Astrocyte of the hippocampus (primary cell): ENCODE measurements around the gene RILP.
A peak's percentile ranks its signal among the peaks of the same experiment; 100 is the strongest.

Experiments
- DNase-seq: peaks from one replicate; pipeline ENCODE4 v3.0.0; 2011; ENCODE audit warnings: low read depth, low spot score

RILP gene

DNA sequence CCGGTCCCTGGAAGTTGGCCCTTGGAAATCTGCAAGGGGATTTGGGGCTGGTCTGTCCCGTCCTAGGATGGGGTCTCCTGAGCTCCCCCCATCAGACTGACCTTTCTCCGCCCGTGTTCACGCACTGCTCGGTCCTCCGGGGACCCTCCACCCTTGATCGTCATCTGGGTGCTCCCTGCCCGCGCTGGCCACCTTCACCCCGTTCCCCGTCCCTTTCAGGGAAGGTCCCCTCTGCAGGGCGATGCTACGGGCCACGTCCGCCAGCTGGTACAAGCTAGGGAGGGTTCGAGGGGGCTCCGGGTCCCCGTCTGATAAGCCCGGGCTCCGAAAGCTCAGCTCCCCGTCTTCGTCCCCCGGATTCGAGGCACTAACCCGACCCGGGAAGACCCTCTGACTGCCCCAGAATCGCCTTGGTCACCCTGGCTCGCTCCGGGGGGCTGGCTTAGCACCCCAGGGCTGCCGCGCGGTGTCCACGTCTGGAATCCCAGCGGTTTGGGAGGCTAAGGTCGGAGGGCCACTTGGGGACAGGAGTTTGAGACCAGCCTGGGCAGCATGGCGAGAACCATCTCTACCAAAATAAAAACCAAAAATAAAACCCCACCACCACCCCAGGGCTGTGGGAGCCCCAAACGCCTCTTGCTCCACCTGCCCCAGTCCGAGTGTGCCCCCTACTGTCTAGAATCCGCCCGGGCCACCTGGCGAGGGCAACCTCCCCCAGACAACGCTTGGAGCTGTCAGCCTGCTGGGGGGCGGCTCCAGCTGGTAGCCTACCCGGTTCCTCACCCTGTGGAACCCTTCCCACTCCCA is 20.0 kb downstream of the RILP start:
- DNase-seq: peak; percentile 59

DNA sequence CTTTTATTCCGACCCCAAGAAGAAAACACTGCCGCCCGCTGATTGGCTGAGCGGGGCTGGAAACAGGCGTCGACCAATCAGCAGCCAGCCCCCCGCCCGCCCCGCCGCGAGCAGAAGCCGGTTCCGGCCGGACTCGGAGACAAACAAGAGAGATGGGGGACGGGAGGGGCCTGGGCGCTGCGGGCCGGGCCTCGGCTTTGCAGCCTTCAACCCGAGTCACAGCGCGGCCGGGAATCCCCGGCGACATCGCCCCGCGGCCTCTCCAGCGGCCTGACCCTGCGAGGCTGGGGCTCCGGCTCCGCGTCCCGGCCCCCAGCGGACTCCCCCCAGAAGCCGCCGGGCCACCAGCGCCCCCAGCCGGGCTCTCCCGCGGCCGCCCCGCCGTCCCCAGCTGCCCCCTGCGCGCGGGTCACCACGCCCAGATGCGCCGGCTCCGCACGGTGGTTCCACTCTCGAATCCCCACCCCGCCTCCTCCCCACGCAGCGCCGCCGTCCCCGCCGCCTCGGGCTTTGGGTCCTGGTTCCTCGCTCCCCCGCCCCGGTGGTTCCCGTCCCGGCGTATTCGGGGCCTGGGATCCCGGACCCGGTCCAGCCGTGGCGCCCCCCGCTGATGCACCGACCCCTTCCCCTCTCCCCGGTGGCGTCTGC is 20.7 kb downstream of the RILP start:
- peak; percentile 99 for DNase-seq

DNA sequence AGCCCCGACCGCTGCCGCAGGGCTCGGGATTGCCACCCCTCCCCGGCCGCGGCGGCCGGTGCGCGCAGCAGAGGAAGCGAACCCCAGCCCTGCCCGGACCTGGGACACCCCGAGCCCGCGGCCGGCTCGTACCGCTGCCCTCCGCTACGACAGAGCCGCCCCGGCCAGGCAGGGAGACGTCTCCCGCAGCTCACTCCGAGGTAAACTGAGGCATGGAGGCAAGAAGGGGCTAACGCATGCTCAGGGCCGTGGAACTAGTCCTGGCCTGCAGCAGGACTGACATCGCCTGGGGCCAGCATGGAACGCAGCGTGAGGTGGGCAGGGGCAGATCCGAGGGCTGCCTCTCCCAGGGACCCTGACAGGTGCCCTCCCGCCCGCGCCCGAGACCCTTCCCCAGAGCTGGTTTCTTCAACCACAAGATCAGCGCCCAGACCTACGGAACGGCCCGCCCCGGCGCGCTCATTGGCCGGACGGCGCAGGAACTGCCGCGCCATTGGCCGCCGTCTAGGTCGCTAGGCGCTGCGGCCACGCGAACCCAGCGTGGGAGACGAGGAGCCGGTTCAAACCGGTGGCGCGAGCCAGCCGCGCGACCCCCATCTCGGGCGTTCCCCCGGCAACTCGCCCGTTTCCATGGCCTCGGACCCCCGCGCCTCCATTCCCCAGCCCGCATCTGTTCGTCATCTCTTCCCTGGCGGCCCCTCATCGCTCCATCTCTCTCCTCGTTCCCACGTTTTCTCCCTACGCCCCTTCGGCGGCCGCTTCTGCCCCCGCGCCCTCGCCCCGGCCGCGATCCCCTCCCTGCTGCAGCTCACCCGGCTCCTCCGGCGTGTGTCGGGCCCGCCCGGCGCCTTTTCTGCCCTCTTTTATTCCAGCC is 21.4 kb downstream of the RILP start, which contains the start of gene SLC43A2:
SLC43A2 (minus strand) TSS at position 853 of the 874 bp plus-strand sequence. CDS start 960 bp downstream, outside the sequence.
- peak; percentile 96 for DNase-seq

DNA sequence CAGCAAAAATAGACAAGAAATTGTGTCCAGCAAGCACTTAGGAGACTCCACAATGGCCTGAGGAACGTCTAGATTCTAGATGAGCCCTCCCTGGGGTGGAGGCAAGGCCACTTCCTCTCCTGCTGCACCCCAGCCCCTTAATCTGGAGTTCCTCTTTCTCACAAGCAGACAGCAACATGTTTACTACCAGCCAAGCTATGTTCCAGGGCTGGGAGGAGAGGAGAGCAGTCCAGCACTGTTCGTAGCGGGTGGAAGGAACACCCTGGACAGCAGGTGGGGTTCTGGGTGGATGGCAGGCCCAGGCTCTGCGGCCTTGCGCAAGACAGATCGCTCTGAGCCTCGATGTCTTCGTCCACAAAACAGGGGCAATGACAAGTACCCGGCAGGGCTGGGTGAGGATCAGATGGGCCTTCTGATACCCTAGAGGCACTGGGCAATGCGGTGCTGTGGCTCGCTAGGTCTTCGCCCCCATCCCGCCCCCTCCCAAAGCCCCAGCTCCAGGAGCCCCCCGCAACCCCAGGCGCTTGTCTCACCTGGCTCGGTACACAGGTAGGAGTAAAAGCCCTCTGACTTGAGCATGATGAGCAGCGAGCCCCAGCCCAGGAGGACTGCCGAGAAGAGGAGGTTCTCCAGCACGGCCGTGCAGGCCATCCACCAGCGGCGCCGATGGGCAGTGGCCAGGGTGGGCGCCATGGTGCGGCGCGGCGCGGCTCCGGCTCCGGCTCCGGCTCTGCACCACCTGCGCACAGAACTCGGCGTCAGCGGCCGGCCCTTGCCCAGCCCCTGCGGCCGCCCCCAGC is 22.3 kb downstream of the RILP start:
- no peak for DNase-seq

DNA sequence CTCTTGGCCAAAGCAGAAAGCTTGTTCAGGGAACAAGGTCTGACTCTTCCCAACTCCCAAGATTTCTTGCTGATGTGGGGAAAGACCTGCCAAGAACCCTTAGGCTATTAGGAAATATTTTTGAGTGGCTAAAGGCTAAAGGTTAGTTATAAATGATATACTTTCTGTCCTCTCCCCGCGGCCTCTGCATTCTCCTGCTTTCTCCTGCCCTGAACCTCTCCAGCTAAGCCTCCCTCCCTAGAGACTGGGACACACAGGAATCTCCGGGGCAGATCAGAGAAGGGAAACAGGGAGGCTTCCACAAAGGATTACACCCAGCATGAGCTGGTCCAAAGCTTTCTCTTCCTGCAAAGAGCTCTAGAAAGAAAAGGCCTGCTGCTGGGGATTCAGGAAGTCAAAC is 23.3 kb downstream of the RILP start:
- no peak for DNase-seq

DNA sequence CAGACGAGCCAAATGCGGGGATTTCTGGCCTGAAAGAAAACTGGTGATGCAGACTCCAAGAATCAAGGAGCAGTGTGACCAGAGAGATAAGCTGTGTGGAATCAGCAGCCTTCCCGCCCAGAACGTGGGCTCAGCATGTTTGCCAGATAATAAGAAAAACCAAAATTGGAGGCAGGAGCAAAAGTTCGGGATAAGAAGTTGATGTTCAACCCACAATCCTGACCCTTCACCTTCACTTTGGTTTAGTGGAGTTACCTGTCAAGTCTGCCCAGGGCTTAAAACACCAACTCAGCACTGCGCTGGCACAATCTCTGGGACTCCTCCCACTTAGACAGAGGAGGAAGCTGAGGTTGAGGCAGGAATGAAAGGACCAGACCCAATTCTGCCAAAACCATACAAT is 24.1 kb downstream of the RILP start:
- no peak for DNase-seq

DNA sequence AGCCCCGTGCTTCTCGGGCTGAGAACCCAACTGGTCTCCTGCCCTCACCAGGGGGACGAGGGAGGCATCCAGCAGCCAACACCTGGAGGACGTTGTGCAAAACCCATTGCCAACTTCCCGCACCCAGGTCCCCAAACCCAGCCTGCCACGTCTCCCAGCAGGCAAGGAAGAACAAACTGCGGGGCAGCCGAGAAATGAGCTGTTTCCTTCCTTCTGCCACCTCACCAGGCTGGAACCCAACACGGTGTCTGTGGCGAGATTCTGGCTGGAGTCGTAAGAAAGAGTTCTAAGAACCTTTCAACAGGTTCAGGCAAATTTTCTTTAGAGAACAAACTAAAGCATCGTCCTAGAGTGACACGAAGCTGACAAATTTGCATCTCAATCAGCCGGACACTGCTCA is 24.6 kb downstream of the RILP start:
- DNase-seq: no peak

DNA sequence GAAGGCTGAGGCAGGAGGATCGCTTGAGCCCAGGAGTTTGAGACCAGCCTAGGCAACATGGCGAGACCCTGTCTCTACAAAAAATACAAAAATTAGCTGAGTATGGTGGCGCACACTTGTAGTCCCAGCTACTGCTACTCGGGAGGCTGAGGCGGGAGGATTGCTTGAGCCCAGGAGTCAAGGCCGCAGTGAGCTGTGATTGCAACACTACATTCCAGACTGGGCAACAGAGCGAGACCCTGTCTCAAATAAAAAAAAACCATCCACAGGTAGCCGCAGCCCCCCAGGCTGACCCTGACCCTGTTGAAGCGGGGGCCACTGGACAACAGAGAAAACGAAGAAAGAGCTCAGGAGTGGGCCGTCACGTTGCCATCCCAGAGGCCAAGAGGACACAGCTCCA is 25.0 kb downstream of the RILP start:
- no peak for DNase-seq

DNA sequence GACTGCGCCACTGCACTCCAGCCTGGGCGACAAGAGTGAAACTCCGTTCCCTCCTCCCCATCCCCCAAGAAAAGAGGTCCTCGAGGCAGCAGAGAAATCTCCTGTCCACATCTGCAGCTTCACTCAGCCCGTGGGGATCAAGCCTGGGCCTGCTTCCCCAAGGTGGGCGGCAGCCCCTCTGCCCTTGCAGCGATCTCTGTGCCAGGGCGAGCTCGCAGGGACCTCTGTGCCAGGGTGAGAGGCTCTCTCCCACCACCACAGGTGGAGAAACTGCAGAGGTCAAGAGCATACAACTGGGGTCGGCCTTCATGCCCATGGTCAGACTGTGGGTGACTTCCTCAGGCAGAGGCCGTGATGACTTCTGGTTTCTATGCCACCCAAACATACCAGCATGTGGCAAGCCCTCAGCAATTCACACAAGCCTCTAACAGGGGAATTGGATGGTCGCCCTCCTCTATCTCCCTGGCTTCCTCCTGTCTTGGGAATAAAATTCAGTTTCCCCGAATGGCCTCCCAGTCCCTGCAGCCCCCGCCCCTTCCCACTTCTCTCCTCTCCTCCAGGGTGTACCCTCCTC is 26.5 kb downstream of the RILP start:
- DNase-seq: no peak

DNA sequence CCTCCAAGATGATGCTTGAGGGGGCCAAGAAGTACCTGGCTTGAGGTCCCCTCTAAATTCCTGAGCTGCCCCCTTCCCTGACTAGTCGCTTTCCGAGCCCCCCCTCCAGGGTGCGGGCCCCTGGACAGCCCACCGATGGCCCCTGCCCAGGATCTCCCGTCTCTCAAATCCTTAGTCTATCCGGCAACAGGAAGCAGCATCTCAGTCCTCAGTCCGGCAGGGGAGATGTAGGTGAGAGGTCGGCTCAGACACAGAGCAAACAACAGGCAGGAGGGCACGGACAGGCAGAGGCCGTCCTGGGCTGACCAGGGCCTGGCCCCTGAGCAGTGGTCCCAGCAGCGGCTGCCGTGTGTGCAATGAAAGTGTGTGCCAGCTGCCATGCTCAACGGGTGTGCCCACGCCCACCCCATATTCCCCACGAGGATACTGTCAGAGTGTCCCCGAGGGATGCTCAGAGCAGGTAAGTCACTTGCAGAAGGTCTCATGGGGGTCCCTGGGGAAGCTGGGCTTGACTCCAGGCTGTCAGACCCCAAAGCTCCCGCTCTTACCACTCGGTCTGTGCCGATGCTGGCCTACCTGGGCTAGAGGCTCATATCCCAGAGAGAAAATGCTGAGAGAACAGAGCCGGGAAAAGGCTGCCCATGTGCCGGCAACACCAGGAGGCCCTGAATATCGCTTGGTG is 28.3 kb downstream of the RILP start:
- DNase-seq: no peak

DNA sequence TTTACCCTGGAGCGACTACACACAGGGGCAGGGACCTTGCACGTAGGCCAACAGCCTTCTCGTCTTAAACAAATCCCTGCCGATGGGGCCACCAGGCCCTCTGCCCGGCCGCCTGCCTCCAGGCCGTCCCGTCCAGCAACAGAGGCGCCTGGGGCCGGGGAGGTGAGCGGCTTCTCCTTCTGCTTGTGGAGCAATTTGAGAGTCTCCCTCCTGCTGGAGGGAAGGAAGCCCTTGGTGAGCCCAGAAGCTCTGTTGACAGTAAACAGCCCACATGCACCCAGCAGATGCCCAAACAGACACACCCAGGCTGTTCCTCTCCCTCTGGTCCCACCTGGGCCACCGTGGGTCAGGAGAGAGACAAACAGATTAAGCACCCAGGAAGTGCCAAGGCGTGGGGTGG is 29.2 kb downstream of the RILP start:
- DNase-seq: no peak

DNA sequence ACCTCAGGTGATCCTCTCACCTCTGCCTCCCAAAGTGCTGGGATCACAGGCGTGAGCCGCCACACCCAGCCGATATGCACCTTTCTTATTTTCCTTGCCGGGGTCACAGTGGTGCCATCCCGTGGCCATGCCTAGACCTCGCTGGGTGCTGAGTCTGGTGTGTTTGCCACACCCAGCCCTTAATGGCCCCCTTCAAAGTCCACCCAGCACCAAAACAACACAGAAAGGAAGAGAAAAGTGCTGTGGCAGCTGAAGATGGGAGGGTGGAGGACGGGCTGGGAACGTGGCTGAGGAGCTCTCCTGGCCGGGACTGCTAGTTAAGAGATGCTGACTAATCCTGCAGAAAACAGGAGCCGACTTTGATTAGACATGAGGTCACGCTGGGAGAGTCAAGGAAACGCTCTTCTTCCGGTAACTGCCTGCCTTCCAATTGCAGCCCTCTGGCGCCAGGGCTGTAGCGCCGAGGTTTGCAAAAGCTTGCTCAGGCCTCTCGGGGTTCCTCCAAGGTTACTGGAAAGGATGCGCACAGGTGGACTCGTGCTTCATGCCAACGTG is 32.0 kb downstream of the RILP start:
- DNase-seq: peak; percentile 76

DNA sequence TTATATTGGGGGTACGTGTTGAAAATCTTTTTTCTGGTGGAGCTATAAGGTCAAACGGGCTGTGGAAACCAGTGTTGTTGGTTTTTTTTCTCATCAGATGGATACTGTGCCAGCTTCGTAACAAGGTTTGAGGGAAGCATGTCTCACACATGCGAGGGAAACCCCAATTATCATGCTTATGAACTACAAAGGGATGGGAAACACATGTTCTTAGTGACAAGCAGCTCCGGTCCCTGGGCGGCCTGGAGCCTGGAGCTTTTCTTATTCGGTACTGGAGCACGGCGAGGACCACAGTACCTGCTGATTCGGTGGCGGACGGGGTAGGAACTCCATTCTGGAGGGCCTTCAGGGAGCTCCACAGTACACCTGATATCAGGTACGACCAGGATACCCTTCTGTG is 33.6 kb downstream of the RILP start:
- no peak for DNase-seq

DNA sequence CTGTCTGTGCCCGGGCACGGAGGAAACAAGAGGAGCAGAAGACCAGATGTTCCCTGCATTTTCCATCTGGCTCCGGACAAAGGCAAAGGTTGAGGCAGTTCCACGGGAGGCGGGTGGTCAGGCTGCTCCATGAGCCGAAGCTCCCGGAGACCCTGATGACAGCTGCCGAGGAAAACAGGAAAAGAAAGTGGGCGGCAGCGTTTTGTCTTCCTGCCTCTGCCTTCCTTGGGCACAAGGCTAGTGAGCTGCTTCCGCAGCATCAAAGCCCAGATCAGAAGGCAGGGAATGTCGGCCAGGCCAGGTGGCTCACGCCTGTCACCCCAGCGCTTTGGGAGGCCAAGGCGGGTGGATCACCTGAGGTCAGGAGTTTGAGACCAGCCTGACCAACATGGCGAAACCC is 37.3 kb downstream of the RILP start:
- DNase-seq: no peak

DNA sequence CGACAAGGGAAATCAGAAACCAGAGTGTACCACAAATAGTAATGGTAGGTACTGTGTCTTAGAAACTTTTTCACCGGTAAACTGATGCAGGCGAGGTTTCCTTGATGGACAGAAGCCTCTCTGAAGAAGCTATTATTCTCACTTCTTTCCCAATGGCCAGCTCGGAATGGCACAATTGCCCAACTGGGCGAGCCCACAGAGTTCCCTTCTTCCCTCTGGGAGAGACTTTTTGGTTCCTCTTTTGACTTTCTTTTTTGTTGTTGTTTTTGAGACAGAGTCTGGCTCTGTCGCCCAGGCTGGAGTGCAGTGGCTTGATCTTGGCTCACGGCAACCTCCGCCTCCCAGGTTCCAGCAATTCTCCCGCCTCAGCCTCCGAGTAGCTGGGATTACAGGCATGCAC is 38.0 kb downstream of the RILP start:
- no peak for DNase-seq

DNA sequence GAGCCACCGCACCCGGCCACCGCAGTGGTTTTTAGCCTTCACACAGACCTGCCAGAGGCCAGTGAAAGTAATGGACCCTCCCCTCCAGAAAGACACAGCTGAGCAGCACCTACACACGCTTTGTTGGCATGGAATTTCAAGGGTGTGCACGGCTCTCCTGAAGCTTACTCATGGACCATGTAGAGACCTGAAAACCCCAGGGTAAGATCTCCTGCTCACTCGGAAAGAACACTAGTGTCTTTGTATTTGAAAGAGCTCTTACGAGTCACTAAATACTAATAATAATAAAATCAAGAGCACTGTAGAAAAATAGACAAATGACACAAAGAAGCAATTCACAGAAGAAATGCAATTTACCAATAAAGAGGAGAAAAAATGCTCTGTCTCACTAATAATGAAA is 41.0 kb downstream of the RILP start:
- DNase-seq: no peak

DNA sequence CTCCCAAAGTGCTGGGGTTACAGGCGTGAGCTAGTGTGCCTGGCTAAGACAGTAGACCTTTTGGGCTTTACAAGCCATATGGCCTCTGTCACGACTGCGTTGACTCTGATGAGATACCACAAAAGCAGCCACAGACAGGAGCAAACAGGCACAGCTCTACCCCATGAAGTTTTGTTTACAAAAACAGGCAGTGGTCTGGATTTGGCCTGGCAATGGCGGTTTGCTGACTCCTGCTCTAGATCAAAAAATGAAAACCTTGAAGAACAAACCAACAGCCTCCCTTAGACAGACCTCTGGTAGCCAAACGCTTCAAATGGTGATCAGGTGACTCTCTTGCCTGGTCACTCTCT is 41.7 kb downstream of the RILP start:
- DNase-seq: no peak

DNA sequence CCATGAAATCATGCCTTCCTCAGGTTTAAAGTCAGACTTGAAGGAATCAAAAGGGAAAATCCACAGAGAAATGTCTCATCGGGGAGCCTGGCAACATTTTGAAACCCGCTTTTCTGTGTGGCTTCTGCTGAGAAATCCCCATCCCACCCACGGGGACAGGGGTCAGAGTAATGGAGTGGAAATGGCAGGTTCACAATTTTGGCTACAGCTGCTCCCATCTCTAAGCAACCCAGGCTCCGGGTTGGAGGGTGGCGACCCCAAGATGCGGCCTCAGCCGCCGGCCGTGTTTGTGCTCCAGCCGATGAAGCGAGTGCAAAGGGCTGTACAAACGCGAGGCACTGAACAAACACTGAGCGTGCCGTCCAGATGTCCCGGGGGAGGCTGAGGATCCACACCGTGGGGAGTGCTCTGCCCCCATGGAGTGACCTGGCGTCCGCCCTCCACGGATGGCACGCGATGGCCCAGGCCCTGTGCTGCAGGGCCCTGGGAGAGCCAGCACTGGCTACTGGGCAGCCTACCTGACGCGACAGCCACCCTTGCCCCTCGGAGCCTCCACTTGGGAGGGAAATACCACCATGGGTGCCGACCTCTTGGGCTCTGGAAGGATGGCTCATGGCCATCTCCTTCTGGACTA is 43.2 kb downstream of the RILP start:
- DNase-seq: no peak

DNA sequence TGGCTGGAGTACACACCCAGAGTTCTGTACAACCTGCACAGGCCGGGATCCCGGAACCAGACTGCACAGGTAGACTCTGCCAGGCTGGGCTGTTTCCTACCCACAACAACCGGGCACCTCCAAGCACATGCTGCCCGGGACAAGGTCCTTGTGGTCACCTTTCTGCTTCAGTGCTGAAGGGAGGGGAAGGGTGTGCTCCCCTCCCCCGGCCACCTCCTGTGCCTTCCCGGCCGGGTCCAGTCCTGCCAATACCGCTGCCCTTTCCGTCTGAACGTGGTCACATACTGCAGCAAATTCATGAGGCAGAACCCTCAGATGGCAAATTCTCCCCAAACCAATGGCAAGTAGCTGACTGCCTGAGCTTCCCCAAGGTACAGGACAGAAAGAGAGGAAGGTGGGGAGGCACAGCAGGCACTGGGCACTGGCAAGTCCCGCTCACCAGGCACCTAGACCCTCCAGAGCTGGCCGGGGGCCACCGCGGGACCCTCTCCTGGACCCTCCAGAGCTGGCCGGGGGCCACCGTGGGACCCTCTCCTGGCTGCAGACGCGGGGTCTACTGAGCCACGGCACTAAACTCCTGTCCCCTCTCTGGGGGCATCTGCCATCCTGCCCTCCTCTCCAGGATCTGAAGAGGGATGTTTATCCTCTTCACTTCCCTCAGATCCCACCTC is 43.9 kb downstream of the RILP start:
- DNase-seq: no peak
